Testis (tissue), 3 donors: ENCODE data around the gene SLC25A45. TPM values are rescaled to one million over a fixed set of nuclear protein-coding genes. Genes with fewer than 3 reads are reported as not detected.

Experiments used
- DNase-seq: peaks from one replicate; pipeline ENCODE4 v3.0.0-alpha.2; 2019
- H3K27ac ChIP-seq, 2 donors: fragments of 200-600 bp; sonication (generic); one replicate each; pipeline ENCODE4 v1.5.1; 2019
- H3K27me3 ChIP-seq: fragments of 200-600 bp; sonication (generic); one replicate; pipeline ENCODE4 v1.5.1; 2019
- H3K36me3 ChIP-seq: fragments of 200-600 bp; sonication (generic); one replicate; pipeline ENCODE4 v1.5.1; 2017; ENCODE audit warnings: low read depth; ENCODE audit errors: missing control alignments
- H3K4me1 ChIP-seq: fragments of 200-600 bp; sonication (generic); one replicate; pipeline ENCODE4 v1.5.1; 2019
- H3K4me3 ChIP-seq, 2 donors: fragments of 200-600 bp; sonication (generic); one replicate each; pipeline ENCODE4 v1.5.1; 2017 to 2019
- H3K9me3 ChIP-seq: fragments of 200-600 bp; sonication (generic); one replicate; pipeline ENCODE4 v1.5.1; 2017
- POLR2A ChIP-seq: fragments of 450-650 bp; IDR thresholded peaks from one replicate; pipeline ENCODE4 v1.6.1; 2017; ENCODE audit warnings: antibody characterized with exemption, mild to moderate bottlenecking, moderate library complexity
- WGBS, 2 donors: methylation state at CpG; one replicate each; pipeline ENCODE4 v1.1.5; 2018; 5-methylcytosine and 5-hydroxymethylcytosine counted together
- intact Hi-C: fragments of 100-400 bp; cut with DNase I; formaldehyde crosslinking; loops from one replicate; pipeline ENCODE4 v1.15.1; 2023; ENCODE audit warnings: low total_unique reads
- polyA plus RNA-seq: library from polyadenylated mRNA; stranded (reverse); fragments of 350-450 nt; fragmentation: Illumina TruSeq; extraction: RNeasy Lipid Tissue Mini Kit (QIAGEN cat#74804); gene quantifications from one replicate; pipeline ENCODE4 v1.2.3, GENCODE V29; 2014; ENCODE audit warnings: low read depth, low replicate concordance; ENCODE audit not compliant: insufficient read depth
- total RNA-seq, 2 donors: library from RNA; depleted of rRNA; stranded (reverse); fragments of >200 nt; gene quantifications; one replicate each; pipeline ENCODE4 v1.2.3, GENCODE V29; 2016
- TF ChIP-seq, protein P1 (sequence below), 3 experiments: fragments of 450-650 bp in 2 of 3; fragments of 200-600 bp in 1 of 3; sonication (generic) in 1 of 3; IDR thresholded peaks; one replicate each; pipeline ENCODE4 v1.5.1; 2016 to 2019; ENCODE audit warnings: antibody characterized with exemption in 3 of 3, mild to moderate bottlenecking in 2 of 3, moderate library complexity in 1 of 3

SLC25A45 gene
- total and polyA plus RNA-seq, 3 donors from 2014 or later = 8.0 to 10.6 (median 10.1) TPM

- H3K27ac ChIP-seq = peak within 1 kb of the TSS; percentile 94 to 96
- WGBS, 2 donors = 1% methylated on average over 36 to 39 of the region's 40 CpGs
- no peaks in the 10 kb centered on the region for H3K36me3 ChIP-seq
- no peaks in the 10 kb centered on the region for H3K9me3 ChIP-seq
- TF ChIP-seq, protein P1, sequence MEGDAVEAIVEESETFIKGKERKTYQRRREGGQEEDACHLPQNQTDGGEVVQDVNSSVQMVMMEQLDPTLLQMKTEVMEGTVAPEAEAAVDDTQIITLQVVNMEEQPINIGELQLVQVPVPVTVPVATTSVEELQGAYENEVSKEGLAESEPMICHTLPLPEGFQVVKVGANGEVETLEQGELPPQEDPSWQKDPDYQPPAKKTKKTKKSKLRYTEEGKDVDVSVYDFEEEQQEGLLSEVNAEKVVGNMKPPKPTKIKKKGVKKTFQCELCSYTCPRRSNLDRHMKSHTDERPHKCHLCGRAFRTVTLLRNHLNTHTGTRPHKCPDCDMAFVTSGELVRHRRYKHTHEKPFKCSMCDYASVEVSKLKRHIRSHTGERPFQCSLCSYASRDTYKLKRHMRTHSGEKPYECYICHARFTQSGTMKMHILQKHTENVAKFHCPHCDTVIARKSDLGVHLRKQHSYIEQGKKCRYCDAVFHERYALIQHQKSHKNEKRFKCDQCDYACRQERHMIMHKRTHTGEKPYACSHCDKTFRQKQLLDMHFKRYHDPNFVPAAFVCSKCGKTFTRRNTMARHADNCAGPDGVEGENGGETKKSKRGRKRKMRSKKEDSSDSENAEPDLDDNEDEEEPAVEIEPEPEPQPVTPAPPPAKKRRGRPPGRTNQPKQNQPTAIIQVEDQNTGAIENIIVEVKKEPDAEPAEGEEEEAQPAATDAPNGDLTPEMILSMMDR (IDR thresholded peaks at IDR 0.05) = peak in 2 of 3 experiments; percentile 0 to 25
- TF ChIP-seq POLR2A = peak; percentile 99
- no peaks in the 10 kb centered on the region for H3K27me3 ChIP-seq
- H3K4me1 ChIP-seq = peaks cover 47% of the 10 kb centered on the region
- H3K4me3 ChIP-seq = peak within 1 kb of the TSS; percentile 86 to 93
- peak; percentile 98 for DNase-seq
- intact Hi-C loops = loop anchor here (5.0 kb wide), 1 partner anchor 74 kb away; the partner anchor contains the start of gene MALAT1
These were observed 40.4 kb upstream of the SLC25A45 start, which contains the start of gene NEAT1 for GRCh38 chr11:65422633-65423515. NEAT1 (plus strand) TSS chr11:65422798.

GRCh38 chr11:65421794-65422632, 39.6 kb upstream of the SLC25A45 start:
- Histone ChIP-seq H3K27me3 (no peaks in the 10 kb centered on the region), H3K9me3 (no peaks in the 10 kb centered on the region), H3K4me3 (peak overlapping the region; percentile 86 to 93), H3K4me1 (peaks cover 47% of the 10 kb centered on the region), H3K27ac (peak overlapping the region; percentile 94 to 96), H3K36me3 (no peaks in the 10 kb centered on the region)
- DNase-seq = peak; percentile 97
- intact Hi-C loops = loop anchor here (5.0 kb wide), 1 partner anchor 75 kb away; the partner anchor contains the start of gene MALAT1
- TF ChIP-seq, protein P1 (IDR thresholded peaks at IDR 0.05) = peak in 1 of 3 experiments; percentile 1
- no peak for TF ChIP-seq POLR2A
- 1 to 3% methylated on average over 4 to 60 of the region's 68 CpGs for WGBS, 2 donors

DNA sequence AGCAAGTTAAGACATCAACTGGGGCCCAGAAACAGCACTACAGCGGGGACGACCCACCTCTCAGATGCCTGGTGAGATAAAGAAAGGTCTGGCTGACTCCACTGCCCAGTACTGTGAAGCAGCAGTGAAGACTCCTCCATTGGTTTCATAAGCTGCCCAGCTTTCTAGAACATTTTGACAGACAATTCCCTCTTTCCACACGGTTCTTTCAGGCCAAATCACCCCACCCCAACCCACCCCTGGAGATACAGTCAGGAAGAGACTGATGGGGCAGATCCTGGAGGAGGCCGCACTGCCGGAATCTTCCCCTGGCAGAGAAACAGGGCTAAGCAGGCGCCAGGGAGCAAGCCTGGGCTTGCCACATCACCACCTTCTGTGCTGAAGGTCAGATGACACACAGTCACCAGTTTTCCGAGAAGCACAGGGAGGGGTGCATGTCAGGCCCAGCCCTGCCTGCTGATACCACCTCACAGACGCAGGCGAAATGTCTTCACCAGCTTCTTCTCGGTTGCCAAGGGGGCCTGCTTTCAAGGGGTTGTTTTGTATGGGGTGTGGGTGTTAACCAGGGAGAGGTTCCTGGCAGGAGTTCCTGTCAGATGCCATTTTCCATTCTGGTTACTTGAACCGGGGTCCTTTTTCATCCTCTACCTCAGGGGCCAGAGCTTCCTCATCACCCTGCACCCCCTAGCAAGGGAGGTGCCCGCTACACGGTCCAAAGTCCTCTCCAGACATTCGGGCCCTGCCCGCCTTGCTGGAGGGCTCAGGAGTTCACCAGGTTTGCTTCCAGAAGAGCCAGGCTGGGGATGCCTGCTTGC, 38.7 kb upstream of the SLC25A45 start:
- TF ChIP-seq, protein P1 (IDR thresholded peaks at IDR 0.05) = no peak
- TF ChIP-seq POLR2A = no peak
- intact Hi-C loops = loop anchor here (5.0 kb wide), 1 partner anchor 76 kb away; the partner anchor contains the start of gene MALAT1
- peak; percentile 96 for DNase-seq
- no peaks in the 10 kb centered on the region for H3K9me3 ChIP-seq
- H3K36me3 ChIP-seq = no peaks in the 10 kb centered on the region
- no peaks in the 10 kb centered on the region for H3K27me3 ChIP-seq
- peaks cover 55% of the 10 kb centered on the region for H3K4me1 ChIP-seq
- WGBS, 2 donors = 4 to 5% methylated on average over 15 of the region's 15 CpGs
- H3K27ac ChIP-seq = peak overlapping the region; percentile 94 to 96
- H3K4me3 ChIP-seq = peak overlapping the region; percentile 86 to 93

DNA sequence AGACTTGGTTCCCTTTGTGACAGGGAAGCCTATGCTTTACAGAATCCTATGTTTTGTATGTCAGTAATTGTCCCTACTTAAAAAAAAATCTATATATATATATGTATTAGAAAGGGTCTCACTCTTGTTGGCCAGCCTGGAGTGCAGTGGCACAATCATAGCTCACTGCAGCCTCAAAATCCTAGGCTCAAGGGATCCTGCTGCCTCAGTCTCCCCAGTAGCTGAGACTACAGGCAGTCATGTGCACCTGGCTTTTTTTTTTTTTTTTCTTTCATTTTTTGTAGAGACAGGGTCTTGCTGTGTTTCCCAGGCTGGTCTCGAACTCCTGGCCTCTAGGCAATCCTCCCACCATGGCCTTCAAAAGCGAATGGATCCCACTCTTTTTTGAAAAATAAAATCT, 38.1 kb upstream of the SLC25A45 start:
- peak; percentile 11 for DNase-seq
- whole genome bisulfite sequencing, 2 donors = 51 to 61% methylated on average over 2 of the region's 2 CpGs

More for the DNA sequence above, 38.1 kb upstream of the SLC25A45 start:
- TF ChIP-seq, protein P1 (IDR thresholded peaks at IDR 0.05) = no peak
- no peak for TF ChIP-seq POLR2A
- peaks cover 61% of the 10 kb centered on the region for H3K4me1 ChIP-seq
- no peaks in the 10 kb centered on the region for H3K36me3 ChIP-seq
- intact Hi-C loops = loop anchor here (5.0 kb wide), 1 partner anchor 77 kb away; the partner anchor contains the start of gene MALAT1
- no peaks in the 10 kb centered on the region for H3K27me3 ChIP-seq
- no peaks in the 10 kb centered on the region for H3K9me3 ChIP-seq
- H3K4me3 ChIP-seq = no peak overlapping the region
- H3K27ac ChIP-seq = peak overlapping the region; percentile 94 to 96
